ENCODE data around the gene IL10RB.

GRCh38 chr21:33309778-33310177 lies 43.6 kb downstream of the IL10RB start:
- TF ChIP-seq, protein P1, sequence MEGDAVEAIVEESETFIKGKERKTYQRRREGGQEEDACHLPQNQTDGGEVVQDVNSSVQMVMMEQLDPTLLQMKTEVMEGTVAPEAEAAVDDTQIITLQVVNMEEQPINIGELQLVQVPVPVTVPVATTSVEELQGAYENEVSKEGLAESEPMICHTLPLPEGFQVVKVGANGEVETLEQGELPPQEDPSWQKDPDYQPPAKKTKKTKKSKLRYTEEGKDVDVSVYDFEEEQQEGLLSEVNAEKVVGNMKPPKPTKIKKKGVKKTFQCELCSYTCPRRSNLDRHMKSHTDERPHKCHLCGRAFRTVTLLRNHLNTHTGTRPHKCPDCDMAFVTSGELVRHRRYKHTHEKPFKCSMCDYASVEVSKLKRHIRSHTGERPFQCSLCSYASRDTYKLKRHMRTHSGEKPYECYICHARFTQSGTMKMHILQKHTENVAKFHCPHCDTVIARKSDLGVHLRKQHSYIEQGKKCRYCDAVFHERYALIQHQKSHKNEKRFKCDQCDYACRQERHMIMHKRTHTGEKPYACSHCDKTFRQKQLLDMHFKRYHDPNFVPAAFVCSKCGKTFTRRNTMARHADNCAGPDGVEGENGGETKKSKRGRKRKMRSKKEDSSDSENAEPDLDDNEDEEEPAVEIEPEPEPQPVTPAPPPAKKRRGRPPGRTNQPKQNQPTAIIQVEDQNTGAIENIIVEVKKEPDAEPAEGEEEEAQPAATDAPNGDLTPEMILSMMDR (IDR thresholded peaks at IDR 0.05; ENCODE audit: insufficient read depth, low read length), result no peak
- TF ChIP-seq REST (IDR thresholded peaks at IDR 0.05; ENCODE audit: insufficient replicate concordance, low read depth), result no peak
- TF ChIP-seq POLR2AphosphoS5 (IDR thresholded peaks at IDR 0.05; ENCODE audit: low read depth), result no peak
- no peak for TF ChIP-seq SPI1 (IDR thresholded peaks at IDR 0.05; ENCODE audit: borderline replicate concordance, low read depth)

Measured in HL-60 (cell line).